ENCODE data around the gene ZBTB20. TPM values are rescaled to one million over a fixed set of nuclear protein-coding genes. Genes with fewer than 3 reads are reported as not detected.

ZBTB20 gene
- total and polyA plus RNA-seq, 2 of the 4 experiments (the other 2 are of a cell fraction) = 0.75 to 14.7 TPM

DNA sequence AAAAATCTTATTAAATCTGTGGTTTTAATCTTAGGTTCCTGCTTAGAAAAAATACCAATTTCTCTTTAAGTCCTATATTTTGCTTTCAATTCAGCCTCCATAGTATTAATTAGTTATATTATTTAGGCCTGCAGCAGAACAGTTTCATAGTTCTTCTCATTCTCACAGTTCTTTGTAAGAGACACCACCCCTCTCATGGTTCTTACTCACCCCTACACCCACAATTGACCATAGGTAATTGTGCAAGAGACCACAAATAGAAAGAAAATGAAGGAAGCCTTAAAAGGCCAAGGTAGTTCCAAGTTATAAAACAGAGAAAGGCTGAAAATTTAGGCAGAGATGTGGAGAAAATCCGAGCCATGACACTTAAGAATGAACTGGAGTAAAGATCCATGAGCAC lies 438.0 kb downstream of the ZBTB20 start:
- ChIA-PET POLR2A (ENCODE audit: unreplicated experiment) (no interaction called here), CTCF (no interaction called here)
- no peaks in the 10 kb centered on the region for H4K20me1 ChIP-seq (ENCODE audit: insufficient read depth, low read length)
- no peak overlapping the region for H2AK5ac ChIP-seq (ENCODE audit: low read depth, low read length)
- no peaks in the 10 kb centered on the region for H3K36me3 ChIP-seq (ENCODE audit: control insufficient read depth, insufficient read depth, low read length)
- H4K91ac ChIP-seq (ENCODE audit: insufficient read depth, low read depth, low read length) = no peak overlapping the region
- no peak overlapping the region for H3K14ac ChIP-seq (replicated peaks; ENCODE audit: low read depth, low read length)
- no peak overlapping the region for H2BK120ac ChIP-seq (ENCODE audit: low read depth, low read length)
- no peak overlapping the region for H2BK15ac ChIP-seq (ENCODE audit: low read depth, low read length)
- H3K9me3 ChIP-seq (ENCODE audit: control insufficient read depth, insufficient read depth, low read length) = no peaks in the 10 kb centered on the region
- H3K9ac ChIP-seq (ENCODE audit: low read depth, low read length) = no peak overlapping the region
- H3K4ac ChIP-seq (ENCODE audit: low read depth, low read length) = no peak overlapping the region
- ATAC-seq (ENCODE audit: low read depth) (no peak), DNase-seq (peak; percentile 72)
- H3K4me1 ChIP-seq (ENCODE audit: control insufficient read depth, insufficient read depth, low read length) = peaks cover 2% of the 10 kb centered on the region; the same call in 1 of the 2 replicates
- no peaks in the 10 kb centered on the region for H3K9me1 ChIP-seq (ENCODE audit: insufficient read depth, low read length)
- no peak overlapping the region for H2BK20ac ChIP-seq (ENCODE audit: low read depth, low read length)
- WGBS, 2 experiments (ENCODE audit: extremely low coverage in 2 of 2, insufficient read length in 1 of 2) = no CpG with 5 or more reads among the region's 1 CpG
- no peaks in the 10 kb centered on the region for H3K79me1 ChIP-seq (ENCODE audit: low read depth in 1 of 2, low read length in 2 of 2)
- no peak overlapping the region for H4K8ac ChIP-seq (ENCODE audit: low read depth in 2 of 2, low read length in 2 of 2)
- TF ChIP-seq, protein P1, sequence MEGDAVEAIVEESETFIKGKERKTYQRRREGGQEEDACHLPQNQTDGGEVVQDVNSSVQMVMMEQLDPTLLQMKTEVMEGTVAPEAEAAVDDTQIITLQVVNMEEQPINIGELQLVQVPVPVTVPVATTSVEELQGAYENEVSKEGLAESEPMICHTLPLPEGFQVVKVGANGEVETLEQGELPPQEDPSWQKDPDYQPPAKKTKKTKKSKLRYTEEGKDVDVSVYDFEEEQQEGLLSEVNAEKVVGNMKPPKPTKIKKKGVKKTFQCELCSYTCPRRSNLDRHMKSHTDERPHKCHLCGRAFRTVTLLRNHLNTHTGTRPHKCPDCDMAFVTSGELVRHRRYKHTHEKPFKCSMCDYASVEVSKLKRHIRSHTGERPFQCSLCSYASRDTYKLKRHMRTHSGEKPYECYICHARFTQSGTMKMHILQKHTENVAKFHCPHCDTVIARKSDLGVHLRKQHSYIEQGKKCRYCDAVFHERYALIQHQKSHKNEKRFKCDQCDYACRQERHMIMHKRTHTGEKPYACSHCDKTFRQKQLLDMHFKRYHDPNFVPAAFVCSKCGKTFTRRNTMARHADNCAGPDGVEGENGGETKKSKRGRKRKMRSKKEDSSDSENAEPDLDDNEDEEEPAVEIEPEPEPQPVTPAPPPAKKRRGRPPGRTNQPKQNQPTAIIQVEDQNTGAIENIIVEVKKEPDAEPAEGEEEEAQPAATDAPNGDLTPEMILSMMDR (conservative IDR thresholded peaks at IDR 0.05; ENCODE audit: low read depth, low read length) = no peak
- peak; percentile 92 for TF ChIP-seq CEBPB (IDR thresholded peaks at IDR 0.05; ENCODE audit: low read depth, low read length)
- no TSS peak for BruUV-seq (replicated peaks)
- no peak overlapping the region for H3K56ac ChIP-seq (ENCODE audit: extremely low read depth, insufficient read depth, low read length)
- H2AFZ ChIP-seq (replicated peaks; ENCODE audit: low read length, poor library complexity) = no peak overlapping the region
- H4K5ac ChIP-seq (ENCODE audit: low read depth, low read length) = no peak overlapping the region
- H3K18ac ChIP-seq (ENCODE audit: low read depth, low read length) = no peak overlapping the region
- intact Hi-C loops (cut with micrococcal nuclease) (no loop called here), in situ Hi-C loops (cut with MboI; ENCODE audit: low sequenced_read_pairs) (no loop called here), dilution Hi-C loops (cut with HindIII; ENCODE audit: low sequenced_read_pairs, unreplicated experiment) (no loop called here)
- no peak overlapping the region for H2BK5ac ChIP-seq (ENCODE audit: low read depth, low read length, poor library complexity, severe bottlenecking)
- no peaks in the 10 kb centered on the region for H3K27me3 ChIP-seq (ENCODE audit: control insufficient read depth, insufficient read depth, low read length)
- no peak overlapping the region for H3K23ac ChIP-seq (ENCODE audit: low read depth, low read length)
- no peak overlapping the region for H3K4me2 ChIP-seq (ENCODE audit: low read depth, low read length)
- no peak overlapping the region for H2AK9ac ChIP-seq (replicated peaks; ENCODE audit: low read depth, low read length, poor library complexity)
- H3K27ac ChIP-seq (ENCODE audit: insufficient read depth, low read length) = no peak overlapping the region
- H3K4me3 ChIP-seq (ENCODE audit: insufficient read depth, low read depth, low read length) = no peak overlapping the region

All from IMR-90 (cell line).